Kidney (tissue), 14 donors: ENCODE measurements around the gene CRYGA. TPM values are rescaled to one million over a fixed set of nuclear protein-coding genes. Genes with fewer than 3 reads are reported as not detected.
"Not testable (repeated sequence)": the region's sequence is repeated elsewhere in the genome, so short reads cannot be mapped to it uniquely, and the experiment has no call there.

ENCODE experiments used
- DNase-seq, 5 donors: peaks; one replicate each; pipeline ENCODE4 v3.0.0-alpha.2; 2013 to 2020
- FAIRE-seq: peaks from 2 replicates; lab custom pipeline; 2012; peaks lifted over from hg19 to GRCh38; lab: Jason Lieb, UNC
- H3K27ac ChIP-seq, 2 donors: one replicate each; pipeline ENCODE4 v1.7.0; 2013; ENCODE audit warnings: low read depth in 2 of 2, low read length in 2 of 2, inconsistent platforms in 1 of 2
- H3K27me3 ChIP-seq: one replicate; pipeline ENCODE4 v1.7.1; 2013; ENCODE audit warnings: low read length, inconsistent platforms; ENCODE audit not compliant: control insufficient read depth, insufficient read depth
- H3K36me3 ChIP-seq, 3 donors: one replicate each; pipeline versions ENCODE4 v1.7.0 to v1.7.1; 2013; ENCODE audit warnings: low read length in 3 of 3, control low read depth in 1 of 3, inconsistent platforms in 1 of 3; ENCODE audit not compliant: insufficient read depth in 3 of 3, control insufficient read depth in 2 of 3
- H3K4me1 ChIP-seq, 3 donors: one replicate each; pipeline versions ENCODE4 v1.7.0 to v1.7.1; 2013; ENCODE audit warnings: low read length in 3 of 3, inconsistent platforms in 1 of 3, low read depth in 1 of 3; ENCODE audit not compliant: control insufficient read depth in 2 of 3, insufficient read depth in 2 of 3
- H3K4me3 ChIP-seq, 3 donors: one replicate each; pipeline versions ENCODE4 v1.7.0 to v1.8.1; 2013; ENCODE audit warnings: low read length in 3 of 3, control low read depth in 1 of 3, inconsistent platforms in 1 of 3
- H3K9ac ChIP-seq, 3 donors: one replicate each; pipeline versions ENCODE4 v1.7.0 to v1.7.1; 2013; ENCODE audit warnings: low read length in 3 of 3, control low read depth in 1 of 3, inconsistent platforms in 1 of 3
- H3K9me3 ChIP-seq, 3 donors: one replicate each; pipeline versions ENCODE4 v1.7.0 to v1.7.1; 2013; ENCODE audit warnings: low read length in 3 of 3, control low read depth in 1 of 3, inconsistent platforms in 1 of 3; ENCODE audit not compliant: control insufficient read depth in 2 of 3, insufficient read depth in 1 of 3
- CTCF ChIP-seq: IDR thresholded peaks from 3 replicates; pipeline ENCODE4 v1.5.1; 2012; ENCODE audit warnings: mild to moderate bottlenecking, moderate library complexity, borderline replicate concordance; ENCODE audit not compliant: insufficient read depth; ENCODE audit errors: extremely low read depth
- intact Hi-C: fragments of 100-400 bp; cut with DNase I; formaldehyde crosslinking; loops from one replicate; pipeline ENCODE4 v1.11.1; 2022
- polyA plus RNA-seq: library from polyadenylated mRNA; stranded (reverse); fragments of 350-450 nt; fragmentation: Illumina TruSeq; extraction: RNeasy Lipid Tissue Mini Kit (QIAGEN cat#74804); gene quantifications from one replicate; pipeline ENCODE4 v1.2.3, GENCODE V29; 2014; ENCODE audit warnings: low read depth, low replicate concordance; ENCODE audit not compliant: insufficient read depth
- total RNA-seq: library from RNA; stranded (reverse); fragmentation: NEBNext Ultra II Directional; extraction: Animal tissue kit (Norgen Biotek cat#: 25700); gene quantifications from one replicate; pipeline ENCODE4 v1.2.1, GENCODE V29; 2021
- donor health status: control.
- donor health status: control.
- donor health status: control.
- donor health status: control.
- donor health status: control.
- donor health status: DM: yes; HTN: yes; CAD: no.
- donor health status: Normal renal cell carcinoma (clear cell type).

Gene CRYGA
- total and polyA plus RNA-seq, 2 donors from 2014 or later, result not detected

- intact Hi-C loops, result no loop called here
- DNase-seq, result peak in 1 of 5 donors; percentile 35
- Histone ChIP-seq H3K4me1 (no peaks in the 10 kb centered on the region), H3K36me3 (no peaks in the 10 kb centered on the region), H3K4me3 (no peak overlapping the region), H3K27ac (no peak overlapping the region), H3K9ac (no peak overlapping the region), H3K9me3 (no peaks in the 10 kb centered on the region), H3K27me3 (no peaks in the 10 kb centered on the region)
- TF ChIP-seq CTCF, result no peak
- no peak for FAIRE-seq
These were observed 21.0 kb downstream of the CRYGA start for GRCh38 chr2:208142240-208142924.

- no peak for TF ChIP-seq CTCF
- no peak for FAIRE-seq
These were observed 23.9 kb downstream of the CRYGA start for GRCh38 chr2:208139447-208139846.

GRCh38 chr2:208138334-208138733 lies 25.1 kb downstream of the CRYGA start:
- H3K36me3 ChIP-seq, H3K9ac ChIP-seq, H3K4me3 ChIP-seq, intact Hi-C loops, FAIRE-seq, H3K27me3 ChIP-seq, H3K9me3 ChIP-seq, H3K4me1 ChIP-seq, DNase-seq, H3K27ac ChIP-seq: not testable (repeated sequence)

More at GRCh38 chr2:208139447-208139846, 23.9 kb downstream of the CRYGA start:
- Histone ChIP-seq H3K27ac (no peak overlapping the region), H3K4me1 (no peaks in the 10 kb centered on the region), H3K4me3 (no peak overlapping the region), H3K36me3 (no peaks in the 10 kb centered on the region), H3K9ac (no peak overlapping the region), H3K27me3 (no peaks in the 10 kb centered on the region), H3K9me3 (no peaks in the 10 kb centered on the region)
- intact Hi-C loops, result no loop called here
- DNase-seq, result no peak

- H3K9me3 ChIP-seq, result no peaks in the 10 kb centered on the region
- TF ChIP-seq CTCF, result no peak
- H3K9ac ChIP-seq, result no peak overlapping the region
- H3K27me3 ChIP-seq, result no peaks in the 10 kb centered on the region
- H3K4me3 ChIP-seq, result no peak overlapping the region
- intact Hi-C loops, result no loop called here
- H3K4me1 ChIP-seq, result no peaks in the 10 kb centered on the region
- H3K36me3 ChIP-seq, result no peaks in the 10 kb centered on the region
- DNase-seq (no peak), FAIRE-seq (no peak)
- H3K27ac ChIP-seq, result no peak overlapping the region
These were observed 26.7 kb downstream of the CRYGA start for GRCh38 chr2:208136716-208137094.
